Endodermal cell (in vitro differentiated cells): ENCODE data around the gene CASZ1. TPM values are rescaled to one million over a fixed set of nuclear protein-coding genes. Genes with fewer than 3 reads are reported as not detected.

ENCODE experiments used
- DNase-seq: peaks from one replicate; pipeline ENCODE4 v3.0.0-alpha.2; 2017
- H3K27ac ChIP-seq: 2 replicates; pipeline ENCODE4 v1.5.1; 2013; ENCODE audit warnings: mild to moderate bottlenecking, low read depth, low read length, moderate library complexity
- H3K27me3 ChIP-seq: 2 replicates; pipeline ENCODE4 v1.6.1; 2013; ENCODE audit warnings: mild to moderate bottlenecking, low read length, moderate library complexity; ENCODE audit not compliant: insufficient read depth, control insufficient read depth, poor library complexity, severe bottlenecking
- H3K36me3 ChIP-seq: 2 replicates; pipeline ENCODE4 v1.7.0; 2013; ENCODE audit warnings: mild to moderate bottlenecking, low read length, moderate library complexity; ENCODE audit not compliant: control insufficient read depth, insufficient read depth
- H3K4me1 ChIP-seq: one replicate; pipeline ENCODE4 v1.7.0; 2013; ENCODE audit warnings: low read length; ENCODE audit not compliant: control insufficient read depth, insufficient read depth
- H3K4me3 ChIP-seq: 2 replicates; pipeline ENCODE4 v1.5.1; 2013; ENCODE audit warnings: mild to moderate bottlenecking, low read length, moderate library complexity
- H3K9ac ChIP-seq: 2 replicates; pipeline ENCODE4 v1.6.1; 2013; ENCODE audit warnings: mild to moderate bottlenecking, low read length, moderate library complexity; ENCODE audit not compliant: poor library complexity, severe bottlenecking; ENCODE audit errors: extremely low read depth
- H3K9me3 ChIP-seq: 2 replicates; pipeline ENCODE4 v1.6.1; 2013; ENCODE audit warnings: mild to moderate bottlenecking, low read length, moderate library complexity; ENCODE audit not compliant: control insufficient read depth
- H3K27ac Mint-ChIP-seq: 2 replicates; pipeline ENCODE4 v1.8.0; 2020; ENCODE audit warnings: mixed read lengths
- H3K27me3 Mint-ChIP-seq: 2 replicates; pipeline ENCODE4 v1.8.0; 2021; ENCODE audit warnings: mild to moderate bottlenecking, mixed read lengths; ENCODE audit not compliant: insufficient read depth
- H3K36me3 Mint-ChIP-seq: 2 replicates; pipeline ENCODE4 v1.8.0; 2020; ENCODE audit warnings: low read depth, mixed read lengths
- H3K4me1 Mint-ChIP-seq: 2 replicates; pipeline ENCODE4 v1.8.0; 2020; ENCODE audit warnings: mixed read lengths
- H3K4me3 Mint-ChIP-seq: 2 replicates; pipeline ENCODE4 v1.8.0; 2020; ENCODE audit warnings: mild to moderate bottlenecking, moderate library complexity, mixed read lengths
- H3K9me3 Mint-ChIP-seq: 2 replicates; pipeline ENCODE4 v1.8.0; 2020; ENCODE audit warnings: mild to moderate bottlenecking, mixed read lengths
- CTCF ChIP-seq: fragments of 200-600 bp; sonication (generic); conservative IDR thresholded peaks from 2 replicates; pipeline ENCODE4 v1.5.0; 2021; ENCODE audit warnings: antibody characterized with exemption, mild to moderate bottlenecking
- WGBS, 2 experiments: methylation state at CpG; one replicate each; pipeline versions ENCODE4 v1.1.5 to v1.1.7; 2013; ENCODE audit warnings: missing lambda C conversion rate in 2 of 2, mixed read lengths in 1 of 2; ENCODE audit not compliant: insufficient coverage in 1 of 2, insufficient read length in 1 of 2; 5-methylcytosine and 5-hydroxymethylcytosine counted together
- total RNA-seq, 2 donors: library from RNA; stranded (reverse); fragmentation: NEBNext Ultra II Directional in 1 of 2; extraction: Animal tissue kit (Norgen Biotek cat#: 25700) in 1 of 2; gene quantifications; 2 replicates in 1 of 2; 3 replicates in 1 of 2; pipeline ENCODE4 v1.2.1, GENCODE V29; 2021

Gene CASZ1
- total RNA-seq, 2 donors from 2014 or later = 3.5 to 5.9 TPM

- TF ChIP-seq CTCF = no peak
- 93 to 98% methylated on average over 1 to 2 of the region's 2 CpGs for WGBS, 2 experiments
- H3K4me3 Mint-ChIP-seq = no peak overlapping the region
- H3K27me3 Mint-ChIP-seq = no peaks in the 10 kb centered on the region
- H3K36me3 ChIP-seq = no peaks in the 10 kb centered on the region
- no peaks in the 10 kb centered on the region for H3K36me3 Mint-ChIP-seq
- peaks cover 3% of the 10 kb centered on the region for H3K4me1 Mint-ChIP-seq
- H3K9ac ChIP-seq = no peak overlapping the region
- H3K27ac ChIP-seq = no peak overlapping the region
- peaks cover 4% of the 10 kb centered on the region for H3K4me1 ChIP-seq
- H3K27me3 ChIP-seq = no peaks in the 10 kb centered on the region
- DNase-seq = no peak
- H3K9me3 ChIP-seq = no peaks in the 10 kb centered on the region
- H3K4me3 ChIP-seq = no peak overlapping the region
- H3K9me3 Mint-ChIP-seq = no peaks in the 10 kb centered on the region
- no peak overlapping the region for H3K27ac Mint-ChIP-seq
These were observed 24.9 kb upstream of the CASZ1 start for GRCh38 chr1:10821388-10821787.

GRCh38 chr1:10820422-10820821 is 24.0 kb upstream of the CASZ1 start:
- no peak for DNase-seq
- Histone ChIP-seq H3K4me3 (no peak overlapping the region), H3K27ac (no peak overlapping the region), H3K27me3 (no peaks in the 10 kb centered on the region), H3K36me3 (no peaks in the 10 kb centered on the region), H3K9me3 (no peaks in the 10 kb centered on the region), H3K4me1 (peaks cover 4% of the 10 kb centered on the region), H3K9ac (no peak overlapping the region)
- Mint-ChIP-seq H3K27ac (no peak overlapping the region), H3K4me1 (peaks cover 6% of the 10 kb centered on the region), H3K9me3 (no peaks in the 10 kb centered on the region), H3K27me3 (no peaks in the 10 kb centered on the region), H3K4me3 (no peak overlapping the region), H3K36me3 (no peaks in the 10 kb centered on the region)
- no peak for TF ChIP-seq CTCF
- 87 to 100% methylated on average over 1 to 6 of the region's 7 CpGs for WGBS, 2 experiments

GRCh38 chr1:10819198-10819901 is 22.9 kb upstream of the CASZ1 start:
- H3K4me1 Mint-ChIP-seq = peaks cover 17% of the 10 kb centered on the region
- Histone ChIP-seq H3K27me3 (no peaks in the 10 kb centered on the region), H3K4me3 (no peak overlapping the region), H3K4me1 (peaks cover 11% of the 10 kb centered on the region), H3K9ac (no peak overlapping the region), H3K27ac (no peak overlapping the region), H3K36me3 (no peaks in the 10 kb centered on the region), H3K9me3 (no peaks in the 10 kb centered on the region)
- H3K36me3 Mint-ChIP-seq = no peaks in the 10 kb centered on the region
- no peak overlapping the region for H3K27ac Mint-ChIP-seq
- no peaks in the 10 kb centered on the region for H3K9me3 Mint-ChIP-seq
- no peak overlapping the region for H3K4me3 Mint-ChIP-seq
- WGBS, 2 experiments = 83 to 88% methylated on average over 9 to 13 of the region's 13 CpGs
- peak; percentile 51 for DNase-seq
- H3K27me3 Mint-ChIP-seq = no peaks in the 10 kb centered on the region
- no peak for TF ChIP-seq CTCF
